GM21717 (cell line): Measurements from ENCODE around the gene MAN1C1.
"Not testable (repeated sequence)": the region's sequence is repeated elsewhere in the genome, so short reads cannot be mapped to it uniquely, and the experiment has no call there.

Source experiments
- ATAC-seq: cut with Tn5 transposase; IDR thresholded peaks from one replicate; pipeline ENCODE4 v1.9.1; 2021; ENCODE audit warnings: mild to moderate bottlenecking, moderate library complexity; ENCODE audit not compliant: unreplicated experiment

MAN1C1 gene

DNA sequence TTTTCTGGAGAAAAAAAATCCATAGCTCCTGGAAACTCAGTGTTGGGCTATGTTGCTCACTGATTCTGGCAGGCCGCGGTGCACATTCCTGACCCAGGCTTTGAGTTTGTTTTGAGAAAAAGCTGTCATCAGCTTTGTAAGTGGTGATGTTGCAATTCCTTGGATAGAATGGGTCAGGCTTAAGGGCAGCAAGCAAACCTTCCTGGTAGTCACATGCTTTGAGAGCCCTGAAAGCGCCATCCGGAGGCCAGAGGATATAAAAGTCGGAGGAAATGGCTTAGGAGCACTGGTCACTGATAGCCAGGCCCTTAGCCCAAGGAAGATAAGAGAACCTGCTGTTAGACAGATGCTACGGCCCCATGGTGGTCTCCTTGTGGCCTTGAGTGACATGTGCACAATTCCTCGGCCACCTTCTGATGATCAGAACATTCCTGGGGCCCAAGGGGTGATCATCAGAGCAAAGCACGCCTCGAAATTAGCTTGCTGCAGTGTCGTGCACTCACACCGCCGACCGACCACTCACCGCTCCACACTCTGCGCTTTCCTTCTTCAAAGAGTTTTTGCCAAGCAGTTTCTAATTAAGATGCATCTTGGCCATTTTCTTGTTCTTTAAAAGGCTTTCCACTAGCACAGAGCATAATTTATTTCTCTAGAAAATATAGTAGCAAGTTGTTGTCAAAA lies 78.6 kb downstream of the MAN1C1 start:
- no peak for ATAC-seq

DNA sequence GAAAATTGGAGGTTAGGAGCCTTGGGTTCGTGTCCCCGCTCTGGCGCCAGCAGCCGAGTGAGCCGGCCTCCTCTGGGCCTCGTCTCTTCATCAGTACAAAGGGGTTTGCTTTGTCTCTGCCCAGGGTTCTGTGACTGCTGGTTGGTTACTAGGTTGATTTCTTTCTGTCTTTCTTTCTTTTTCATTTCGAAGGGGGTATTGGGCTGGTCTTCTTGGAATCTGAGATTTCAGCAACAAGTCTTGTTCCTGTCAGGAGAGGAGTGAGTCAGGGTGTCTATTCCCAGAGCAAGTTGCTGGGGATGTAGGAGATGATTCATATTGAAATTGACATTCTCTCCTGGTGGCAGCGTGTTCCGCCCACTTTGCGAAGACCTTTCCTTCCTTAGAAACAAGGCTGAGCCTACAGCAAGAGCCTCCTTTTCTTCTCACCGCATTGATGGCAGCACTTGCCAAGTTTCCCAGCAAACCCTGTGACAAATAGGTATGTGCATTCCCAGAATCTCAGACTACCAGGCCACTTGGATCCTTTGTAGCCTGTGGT lies 79.2 kb downstream of the MAN1C1 start:
- ATAC-seq = no peak

DNA sequence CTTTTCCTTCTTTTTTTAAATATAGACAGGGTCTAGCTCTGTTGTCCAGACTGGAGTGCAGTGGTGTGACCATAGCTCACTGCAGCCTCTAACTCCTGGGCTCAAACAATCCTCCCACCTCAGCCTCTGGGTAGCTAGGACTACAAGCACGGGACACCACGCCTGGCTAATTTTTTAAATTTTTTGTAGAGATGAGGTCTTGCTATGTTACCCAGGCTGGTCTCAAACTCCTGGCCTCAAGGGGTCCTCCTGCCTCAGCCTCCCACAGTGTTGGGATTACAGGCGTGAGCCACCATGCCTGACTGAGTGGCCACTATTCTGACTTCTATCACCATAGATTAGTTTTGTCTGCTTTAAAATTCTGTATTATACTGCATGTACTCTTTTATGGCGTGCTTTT lies 80.1 kb downstream of the MAN1C1 start:
- not testable (repeated sequence) for ATAC-seq

DNA sequence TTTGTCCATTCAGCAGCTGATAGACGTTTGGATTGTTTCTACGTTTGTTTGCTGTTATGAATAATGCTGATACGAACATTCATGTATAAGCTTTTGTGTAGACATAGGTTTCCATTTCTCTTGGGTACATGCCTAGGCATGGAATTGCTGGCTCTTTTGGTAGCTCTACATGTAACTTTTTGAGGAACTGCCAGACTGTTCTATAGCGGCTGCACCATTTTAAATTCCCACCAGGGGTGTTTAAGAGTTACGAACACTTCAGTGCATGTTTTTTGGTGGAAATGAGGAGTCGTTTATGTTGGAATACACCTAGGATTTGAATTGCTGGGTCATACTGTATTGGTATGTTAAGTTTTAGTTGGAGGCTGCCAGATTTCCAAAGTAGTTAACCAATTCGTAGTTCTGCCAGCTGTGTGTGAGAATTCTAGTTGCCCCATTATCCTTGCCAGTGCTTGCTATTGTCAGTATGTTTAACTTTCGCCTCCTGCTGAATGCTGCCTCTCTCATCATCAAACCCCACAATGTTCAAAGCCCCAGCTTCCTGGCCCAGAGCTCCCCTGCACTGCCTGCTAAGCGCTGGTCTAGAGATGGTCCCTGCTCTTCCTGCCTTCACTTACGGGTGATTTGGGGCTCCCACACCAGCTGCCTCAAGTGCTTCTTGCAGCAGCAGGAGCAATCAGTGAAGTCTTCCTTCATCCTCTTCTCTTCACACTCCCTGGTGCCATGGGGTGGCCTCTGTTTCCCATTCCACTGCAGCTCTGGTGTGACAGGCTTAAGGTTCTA lies 81.0 kb downstream of the MAN1C1 start:
- no peak for ATAC-seq

DNA sequence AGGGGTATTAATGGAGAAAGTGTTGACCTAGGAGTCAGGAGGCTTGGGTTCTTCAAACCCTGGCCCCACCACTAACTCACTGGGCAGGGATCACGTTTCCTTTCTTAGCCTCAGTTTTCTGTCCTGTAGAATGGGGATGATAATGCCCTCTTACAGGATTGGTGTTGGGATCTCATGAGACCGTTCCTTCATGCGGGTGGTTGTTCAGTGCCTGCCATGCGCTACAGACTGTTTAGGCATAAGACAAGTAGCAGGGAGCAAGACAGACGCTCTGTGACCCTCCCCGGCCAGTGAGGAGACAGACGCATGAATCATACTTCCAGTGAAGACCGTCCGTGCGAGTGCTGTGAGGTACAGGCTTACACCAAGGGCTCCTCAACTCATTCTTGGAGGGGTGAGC lies 81.7 kb downstream of the MAN1C1 start:
- ATAC-seq = no peak

DNA sequence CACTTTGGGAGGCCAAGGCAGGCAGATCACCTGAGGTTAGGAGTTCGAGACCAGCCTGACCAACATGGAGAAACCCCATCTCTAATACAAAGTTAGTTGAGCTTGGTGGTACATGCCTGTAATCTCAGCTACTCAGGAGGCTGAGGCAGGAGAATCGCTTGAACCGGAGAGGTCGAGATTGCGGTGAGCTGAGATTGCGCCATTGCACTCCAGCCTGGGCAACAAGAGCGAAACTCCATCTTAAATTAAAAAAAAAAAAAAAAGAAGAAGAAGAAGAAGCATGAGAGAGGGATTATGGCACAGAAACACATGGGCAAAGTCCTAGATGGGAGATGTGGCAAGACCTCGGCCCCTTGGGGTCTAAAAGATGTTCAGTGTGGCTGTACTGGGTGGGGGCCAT lies 82.5 kb downstream of the MAN1C1 start:
- ATAC-seq = not testable (repeated sequence)

DNA sequence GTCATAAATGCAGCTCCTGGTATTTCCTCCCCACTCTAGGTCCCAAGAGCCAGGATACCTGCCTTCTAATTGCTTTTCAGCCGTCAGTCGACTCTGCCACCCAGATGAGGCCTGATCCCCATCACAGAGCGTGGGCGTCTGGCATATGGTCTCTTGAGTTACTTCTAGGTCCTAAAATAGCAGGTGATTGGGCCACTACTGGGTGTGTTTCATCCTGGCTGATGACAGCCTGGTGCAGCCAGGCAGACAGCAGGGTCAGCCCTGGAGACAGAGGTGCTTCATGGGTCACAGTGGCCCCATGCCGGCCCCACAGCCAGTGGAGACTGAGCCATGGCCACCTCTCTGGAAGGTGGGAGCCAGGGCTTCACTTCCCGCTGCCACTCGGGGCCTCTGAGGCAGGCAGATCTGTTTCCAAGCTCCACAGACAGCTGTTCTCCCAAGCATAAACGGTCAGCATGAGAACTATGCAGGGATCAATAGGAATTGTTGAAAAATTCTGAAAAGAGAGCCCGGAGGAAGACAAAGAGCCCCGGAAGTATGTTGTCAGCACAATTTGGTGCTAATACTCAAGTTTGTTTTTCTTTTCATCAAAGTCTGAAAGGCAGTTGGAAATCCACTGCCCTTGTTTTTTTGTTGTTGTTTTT lies 83.0 kb downstream of the MAN1C1 start:
- no peak for ATAC-seq

DNA sequence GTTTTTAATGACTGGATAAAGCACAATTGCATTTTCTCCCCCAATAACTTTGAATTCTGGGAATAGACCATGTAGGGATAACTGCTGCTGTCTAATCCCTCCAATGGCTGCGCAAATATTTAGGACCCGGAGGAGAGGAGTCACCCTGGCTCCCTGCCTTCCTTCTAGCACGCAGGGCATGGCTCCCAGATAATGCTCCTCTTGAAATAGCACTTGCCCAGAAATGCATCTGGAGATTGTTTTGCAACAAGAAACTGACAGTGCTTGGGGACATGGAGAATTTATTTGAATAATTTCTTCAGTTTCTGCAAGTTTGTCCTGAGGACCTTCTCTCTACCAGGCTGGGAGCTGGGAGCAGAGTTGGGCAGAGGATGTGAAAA lies 83.5 kb downstream of the MAN1C1 start:
- ATAC-seq = no peak

DNA sequence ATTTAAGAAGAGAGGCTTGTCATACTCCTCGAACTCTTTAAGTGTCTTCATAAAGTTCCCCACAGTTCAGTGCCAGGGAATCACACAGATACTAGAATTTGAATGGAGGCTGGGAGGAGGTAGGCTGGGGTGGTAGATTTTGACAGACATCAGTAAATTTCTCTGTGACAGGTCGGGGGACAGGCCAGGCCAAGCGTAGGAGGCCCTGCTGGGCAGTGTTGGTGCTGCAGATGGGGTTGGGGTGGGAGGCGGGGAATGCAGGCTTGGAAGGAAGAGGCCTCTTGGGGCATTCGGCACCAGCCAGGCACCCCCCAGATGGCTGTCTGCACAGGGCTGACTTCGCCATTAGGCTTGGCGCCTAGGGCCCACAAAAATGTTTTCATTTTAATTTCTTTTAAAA lies 84.0 kb downstream of the MAN1C1 start:
- no peak for ATAC-seq

DNA sequence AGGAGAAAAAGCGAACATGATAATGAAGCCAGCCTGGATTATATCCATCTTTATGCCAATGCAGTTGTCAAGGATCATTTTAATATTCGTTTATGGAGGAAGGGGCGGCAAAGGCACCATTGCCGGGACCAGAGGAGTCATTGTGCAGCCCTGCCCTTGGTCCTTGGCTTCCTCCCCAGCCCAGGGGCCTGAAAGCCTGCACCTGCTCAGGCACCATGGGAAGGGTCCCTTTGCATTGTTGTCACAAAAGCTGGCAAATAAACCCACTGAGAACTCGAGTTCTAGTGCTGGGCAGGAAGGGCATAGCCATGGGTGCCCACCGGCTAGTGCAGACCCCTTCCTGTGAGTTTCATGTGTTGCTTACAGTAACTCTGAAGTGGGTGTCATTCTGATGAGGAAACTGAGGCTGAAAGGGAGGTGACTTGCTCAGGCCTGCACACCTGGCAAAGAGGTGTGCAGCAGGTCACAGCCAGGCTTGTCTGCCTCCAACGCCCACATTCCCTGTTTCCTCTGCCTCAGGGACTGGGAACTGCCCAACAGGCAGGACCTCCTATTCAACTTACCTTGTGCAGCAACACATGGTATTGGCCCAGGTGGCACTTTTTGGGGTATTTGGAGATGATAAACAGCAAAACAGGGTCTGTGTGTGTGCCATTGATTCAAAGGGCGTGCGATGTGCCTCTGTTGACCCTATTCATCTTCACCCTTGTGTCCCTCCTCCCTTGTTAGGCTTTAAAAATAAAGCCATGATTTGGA lies 84.6 kb downstream of the MAN1C1 start:
- ATAC-seq = no peak

DNA sequence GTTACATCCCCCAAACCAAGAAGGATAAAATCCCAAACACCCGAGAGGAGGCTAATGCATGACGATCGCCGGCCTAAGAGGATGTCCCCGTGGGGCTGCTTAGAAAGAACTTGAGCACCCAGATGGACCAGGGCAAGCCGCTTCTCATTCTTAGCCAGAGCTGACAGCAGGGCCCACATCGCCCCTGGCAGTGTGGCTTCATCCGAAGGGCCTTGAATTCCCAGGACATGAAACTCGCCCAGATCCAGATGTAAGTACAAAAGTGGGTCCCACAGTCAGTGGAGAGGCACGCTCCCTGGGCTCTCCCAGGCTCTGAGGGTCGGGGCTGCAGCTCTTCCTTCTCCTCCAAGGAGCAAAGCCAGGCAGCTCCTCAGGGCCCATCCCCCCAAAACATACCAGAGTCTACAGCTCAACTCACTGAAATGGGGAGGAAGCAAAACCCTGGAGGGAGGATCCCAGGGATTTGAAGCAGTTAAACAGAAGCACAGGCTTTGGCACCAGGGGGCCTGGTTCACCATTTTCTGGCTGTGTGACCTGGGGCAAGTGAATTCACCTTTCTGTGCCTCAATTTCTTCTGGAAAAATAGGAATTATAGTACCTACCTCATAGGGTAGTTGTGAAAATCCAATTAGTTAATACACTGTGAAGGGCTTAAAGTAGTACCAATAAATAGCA lies 85.6 kb downstream of the MAN1C1 start:
- no peak for ATAC-seq

DNA sequence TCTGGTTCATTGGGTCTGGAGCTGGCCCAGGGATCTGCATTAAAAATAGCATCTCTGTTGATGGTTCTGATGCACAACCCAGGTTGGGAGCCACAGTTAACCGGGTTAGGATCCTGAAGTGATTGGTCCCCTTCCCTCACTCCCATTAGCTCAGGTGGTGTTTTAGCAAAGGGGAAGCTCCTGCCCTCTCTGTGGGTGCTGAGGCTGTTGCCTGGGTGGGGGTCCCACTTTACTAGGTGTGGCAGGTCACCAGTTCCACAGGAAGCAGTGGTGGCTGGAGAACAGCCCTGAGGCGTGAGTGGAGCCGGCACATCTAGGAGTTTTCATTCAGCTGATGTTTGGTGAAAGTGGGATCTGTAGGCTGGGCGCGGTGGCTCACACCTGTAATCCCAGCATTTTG lies 86.5 kb downstream of the MAN1C1 start:
- no peak for ATAC-seq

DNA sequence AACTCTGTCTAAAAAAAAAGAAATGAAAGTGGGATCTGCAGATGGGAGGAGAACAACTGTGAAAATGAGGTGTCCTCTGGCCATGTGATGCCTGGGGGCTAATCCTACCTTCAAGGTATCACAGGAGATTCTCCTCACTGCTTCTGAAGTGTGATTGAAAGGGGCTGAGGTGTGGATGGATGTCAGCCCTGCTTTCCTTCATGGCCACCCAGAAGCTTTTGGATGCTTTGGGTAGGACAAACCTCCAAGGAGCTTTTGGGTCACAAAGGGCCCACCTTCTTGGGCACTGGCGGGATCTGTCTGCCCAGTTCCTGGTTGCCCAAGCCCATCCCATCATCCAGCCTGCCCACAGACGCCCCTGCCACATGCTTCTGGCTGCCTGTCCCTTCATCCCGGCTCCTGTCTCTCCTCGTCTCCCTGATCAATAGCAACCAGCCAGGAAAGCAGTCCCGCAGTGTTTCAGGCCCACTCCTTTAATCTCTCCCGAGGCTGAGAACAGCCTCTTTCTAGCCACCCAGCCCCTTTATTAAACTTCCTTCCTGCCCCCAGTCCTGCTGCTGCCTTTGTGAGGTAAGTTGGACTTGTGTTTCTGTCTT lies 87.2 kb downstream of the MAN1C1 start:
- ATAC-seq = no peak

DNA sequence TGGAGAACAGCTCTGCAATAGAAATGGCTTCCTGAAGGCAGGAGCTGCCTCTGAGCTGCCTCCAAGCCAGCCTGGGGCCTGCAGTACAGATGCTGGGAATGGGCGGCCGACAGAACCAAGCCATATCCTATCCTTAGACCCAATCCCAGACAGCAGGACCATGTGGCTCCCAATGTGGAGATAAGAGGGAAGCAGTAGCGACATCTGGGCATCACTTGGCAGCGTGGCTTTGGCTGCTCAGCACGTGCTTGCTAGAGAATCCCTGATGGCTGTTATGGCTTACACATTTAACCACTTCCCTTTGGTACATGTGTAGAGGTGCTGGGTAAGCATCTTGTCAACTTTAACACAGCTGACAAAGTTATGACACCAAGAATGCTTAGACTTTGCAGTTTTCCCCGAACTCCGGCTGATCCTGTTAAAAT lies 87.7 kb downstream of the MAN1C1 start:
- ATAC-seq = no peak

DNA sequence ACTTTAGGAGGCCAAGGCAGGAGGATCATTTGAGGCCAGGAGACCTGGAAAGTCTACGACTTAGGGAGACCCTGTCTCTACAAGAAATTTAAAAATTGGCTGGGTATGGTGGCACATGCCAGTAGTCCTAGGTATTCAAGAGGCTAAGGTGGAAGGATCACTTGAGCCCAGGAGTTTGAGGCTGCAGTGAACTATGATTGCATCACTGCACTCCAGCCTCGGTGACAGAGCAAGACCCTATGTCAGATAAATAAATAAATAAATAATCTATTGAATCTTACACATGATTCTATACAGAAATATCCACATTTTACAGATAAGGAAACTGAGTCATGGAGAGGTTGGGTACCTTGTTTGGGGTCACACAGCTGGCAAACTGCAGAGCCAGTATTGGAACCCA lies 89.1 kb downstream of the MAN1C1 start:
- ATAC-seq = no peak

DNA sequence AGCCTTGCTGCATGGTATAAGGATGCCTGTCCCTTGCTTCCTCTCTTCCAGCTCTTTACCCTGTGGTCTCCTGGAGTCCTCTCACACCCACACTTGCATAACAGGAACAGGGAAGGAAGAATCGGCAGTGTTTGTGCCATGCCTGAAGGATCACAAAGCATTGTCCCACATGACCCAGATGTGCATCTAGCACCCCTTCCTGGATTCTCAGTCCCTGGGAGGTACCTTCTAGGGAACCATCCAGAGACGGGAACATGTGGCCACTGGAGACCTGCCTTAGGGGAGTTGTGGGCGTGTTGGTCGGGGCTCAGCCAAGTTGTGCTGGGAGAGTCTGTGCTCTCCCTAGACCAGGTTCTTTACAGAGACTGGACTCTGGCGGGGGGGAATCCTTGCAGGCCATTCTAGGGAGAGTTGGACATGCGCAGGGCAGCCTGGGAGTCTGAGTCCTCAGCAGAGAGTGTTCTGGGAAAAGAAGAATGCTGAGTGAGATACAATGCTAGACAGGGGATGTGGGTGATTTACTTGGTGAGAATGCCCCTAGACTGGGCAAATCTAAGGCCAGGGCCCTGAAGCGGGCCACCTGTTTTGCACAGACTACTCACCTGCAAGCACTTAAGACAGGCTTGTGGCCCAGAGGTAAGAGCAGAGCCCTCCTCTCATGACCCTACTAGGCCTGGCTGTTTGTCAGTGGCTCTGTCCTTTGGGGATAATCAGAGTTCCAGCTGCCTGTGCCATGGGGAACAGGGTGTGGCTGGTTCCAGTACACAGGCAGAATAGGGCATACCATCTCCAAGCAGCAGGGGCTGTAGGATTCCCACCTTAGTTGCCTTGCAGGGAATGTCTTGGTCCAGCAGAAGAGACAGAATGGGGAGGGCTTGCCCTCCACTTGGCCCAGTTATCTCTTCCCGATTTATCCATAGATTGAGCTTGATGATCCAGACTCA lies 89.8 kb downstream of the MAN1C1 start:
- no peak for ATAC-seq

DNA sequence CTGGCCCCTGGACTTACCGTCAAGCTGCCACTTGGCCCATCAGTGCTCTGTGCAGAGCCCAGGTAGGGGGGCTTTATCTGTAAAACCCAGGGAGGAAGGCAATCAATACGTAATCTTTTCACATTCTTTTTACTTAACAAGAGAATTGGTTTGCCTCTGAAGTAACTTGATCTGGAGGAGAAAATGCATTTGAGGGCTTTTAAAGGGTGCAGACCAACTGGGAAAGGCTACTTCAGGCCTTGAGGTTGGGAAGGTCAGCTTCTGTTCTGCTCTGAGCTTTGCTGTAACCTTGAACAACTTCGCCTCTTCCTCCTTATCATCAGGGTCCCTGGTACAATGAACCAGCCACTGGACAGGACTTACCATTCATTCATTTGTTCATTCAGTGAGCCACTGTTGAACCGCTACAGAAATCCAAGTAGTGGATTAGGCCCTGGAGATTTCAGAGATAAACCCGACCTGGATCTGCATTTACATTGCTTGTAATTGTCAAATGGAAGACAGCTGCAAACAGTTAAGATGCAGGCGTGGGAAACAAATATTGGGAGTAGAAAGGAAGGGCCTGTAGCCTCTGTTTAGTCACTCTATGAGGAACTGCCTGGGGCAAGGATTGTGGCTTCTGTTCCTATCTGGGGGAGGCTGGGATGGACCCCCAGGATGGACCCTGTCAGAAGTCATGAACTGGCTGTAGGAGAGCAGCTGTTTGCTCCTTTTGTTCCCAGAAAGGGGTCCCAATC lies 90.9 kb downstream of the MAN1C1 start:
- ATAC-seq = no peak

DNA sequence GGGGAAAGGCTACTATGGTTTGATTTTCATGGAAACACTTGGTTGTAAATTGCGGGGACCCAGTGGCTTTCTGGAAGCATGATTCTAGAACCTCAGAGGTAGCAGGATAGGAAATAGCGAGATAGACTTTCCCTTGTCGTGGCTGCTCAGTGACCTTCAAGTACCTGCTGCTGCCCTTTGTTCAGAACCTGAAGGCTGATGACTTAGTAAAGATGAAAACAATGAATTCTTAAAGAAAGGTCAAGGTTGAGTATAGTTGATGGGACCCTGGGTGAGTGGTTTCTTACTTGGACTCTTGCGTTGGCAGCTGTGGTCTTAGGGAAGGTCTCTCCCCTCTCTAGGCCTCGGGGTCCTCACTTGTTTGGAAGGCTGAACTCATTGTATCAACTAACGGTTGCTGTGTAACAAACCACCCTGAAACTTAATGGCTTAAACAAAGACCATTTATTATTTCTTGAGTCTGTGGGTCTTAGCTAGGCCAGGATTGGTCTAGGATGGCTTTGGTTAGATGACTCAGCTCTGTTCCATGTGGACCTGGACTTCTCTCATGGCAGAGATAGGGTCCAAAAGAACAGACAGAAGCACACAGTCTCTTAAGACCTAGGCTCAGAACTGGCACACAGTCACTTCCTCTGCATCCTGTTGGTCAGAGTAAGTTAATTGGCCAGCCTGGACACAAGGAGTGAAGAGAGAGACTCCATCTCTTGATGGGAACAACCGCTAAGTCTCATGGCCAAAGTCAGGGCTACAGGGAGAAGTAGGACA lies 94.2 kb downstream of the MAN1C1 start:
- no peak for ATAC-seq
